ENCODE measurements around the gene GNPAT.

GNPAT gene

DNA sequence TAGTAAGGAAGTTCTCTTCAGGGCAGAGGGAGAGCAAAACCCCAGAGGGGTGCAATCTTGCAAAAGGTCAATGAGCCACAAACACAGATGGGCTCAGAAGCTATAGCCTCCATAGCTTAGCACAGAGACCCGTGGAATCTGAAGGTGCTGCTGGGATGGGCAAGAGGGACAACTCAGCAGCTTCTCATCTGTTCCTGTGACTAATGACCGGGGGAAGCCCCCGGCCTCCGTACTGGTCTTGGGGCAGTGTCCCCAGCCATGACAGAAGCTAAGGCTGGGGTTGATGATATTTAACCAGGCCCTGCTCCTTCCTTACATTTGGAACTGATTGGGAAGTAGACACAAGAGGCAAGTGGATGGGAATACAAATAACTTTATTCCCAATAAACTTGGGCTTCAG is 77.6 kb downstream of the GNPAT start:
- DNase-seq: no peak

DNA sequence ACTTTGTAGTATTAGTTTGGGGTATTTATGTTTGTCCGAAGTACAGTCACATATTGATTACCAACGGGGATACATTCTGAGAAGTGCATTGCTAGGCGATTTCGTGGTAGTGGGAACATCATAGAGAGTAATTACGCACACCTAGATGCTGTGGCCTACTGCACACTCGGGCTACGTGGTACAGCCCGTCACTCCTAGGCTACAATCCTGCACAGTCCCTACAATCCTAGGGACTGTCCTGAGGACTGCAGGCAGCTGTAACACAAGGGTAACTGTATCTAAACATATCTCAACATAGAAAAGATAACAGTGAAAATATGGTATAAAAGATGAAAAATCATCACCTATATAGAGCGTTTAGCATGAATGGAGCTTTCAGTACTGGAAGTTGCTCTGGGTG is 78.1 kb downstream of the GNPAT start:
- no peak for DNase-seq

GRCh38 chr1:231322880-231323530 is 82.0 kb downstream of the GNPAT start:
- DNase-seq: no peak

GRCh38 chr1:231324660-231325059 is 83.6 kb downstream of the GNPAT start:
- DNase-seq: no peak

DNA sequence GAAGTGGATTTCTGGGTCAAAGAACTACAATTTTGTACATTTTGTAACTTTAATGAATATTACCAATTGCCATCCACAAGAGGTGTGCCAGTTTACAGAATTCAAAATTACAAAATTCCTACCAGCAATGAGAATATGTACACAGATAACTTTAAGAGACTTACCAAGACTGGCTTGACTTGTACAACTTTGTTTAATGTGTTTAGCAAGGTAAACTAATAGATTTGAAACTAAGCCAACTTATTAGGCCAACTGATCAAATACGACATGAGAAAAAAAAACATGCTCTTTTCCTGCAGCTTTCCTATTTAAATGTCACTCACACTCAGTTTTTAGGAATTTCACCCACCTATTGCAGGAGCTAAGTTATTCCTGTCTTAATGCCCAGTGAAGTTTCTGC is 85.2 kb downstream of the GNPAT start:
- DNase-seq: no peak
